Caco-2 (cell line): ENCODE measurements around the gene ADGRG4. TPM values are rescaled to one million over a fixed set of nuclear protein-coding genes. Genes with fewer than 3 reads are reported as not detected.

Source experiments
- BruUV-seq: library from RNA; stranded (reverse); fragments of 400-500 nt; replicated peaks from 2 replicates; lab custom pipeline; 2021; lab: Mats Ljungman, UMichigan
- CTCF ChIA-PET: fragments of 300-600 bp; sonication (Branson Sonifier 250); formaldehyde crosslinking; loops from one replicate; lab custom pipeline; 2022; ENCODE audit warnings: antibody characterized with exemption; lab: Charles Lee
- POLR2A ChIA-PET: fragments of 300-600 bp; sonication (Branson Sonifier 250); formaldehyde crosslinking; loops from one replicate; lab custom pipeline; 2022; ENCODE audit warnings: antibody characterized with exemption; lab: Charles Lee
- DNase-seq, 2 experiments: peaks; one replicate each; pipeline versions ENCODE4 v3.0.0 to v3.0.0-alpha.2; 2020 to 2022
- H3K27me3 ChIP-seq: replicated peaks from 2 replicates; pipeline ENCODE4 v1.6.0; 2011; ENCODE audit warnings: low read length; ENCODE audit not compliant: control insufficient read depth, insufficient read depth
- H3K36me3 ChIP-seq: 2 replicates; pipeline ENCODE4 v1.5.1; 2011; ENCODE audit warnings: low read length; ENCODE audit not compliant: control insufficient read depth, insufficient read depth
- H3K4me1 ChIP-seq: fragments of 250-450 bp; sonication (Bioruptor Pico); 2 replicates; pipeline ENCODE4 v1.5.1; 2020; ENCODE audit warnings: mild to moderate bottlenecking
- H3K4me3 ChIP-seq: 2 replicates; pipeline ENCODE4 v1.5.1; 2011; ENCODE audit warnings: low read depth, mild to moderate bottlenecking, control low read depth, low read length
- H3K9me3 ChIP-seq: fragments of 250-450 bp; sonication (Bioruptor Pico); 2 replicates; pipeline ENCODE4 v1.5.1; 2020; ENCODE audit warnings: mild to moderate bottlenecking, moderate library complexity
- H3K27ac Mint-ChIP-seq: one replicate; pipeline ENCODE4 v1.8.0; 2022; ENCODE audit warnings: mixed read lengths; ENCODE audit not compliant: unreplicated experiment
- H3K27me3 Mint-ChIP-seq: one replicate; pipeline ENCODE4 v1.8.0; 2022; ENCODE audit warnings: mixed read lengths; ENCODE audit not compliant: insufficient read depth, unreplicated experiment
- H3K36me3 Mint-ChIP-seq: one replicate; pipeline ENCODE4 v1.8.0; 2022; ENCODE audit warnings: mild to moderate bottlenecking, mixed read lengths; ENCODE audit not compliant: insufficient read depth, unreplicated experiment
- H3K4me1 Mint-ChIP-seq: one replicate; pipeline ENCODE4 v1.8.0; 2022; ENCODE audit warnings: low read depth, mixed read lengths; ENCODE audit not compliant: unreplicated experiment
- H3K4me3 Mint-ChIP-seq: one replicate; pipeline ENCODE4 v1.8.0; 2022; ENCODE audit warnings: mild to moderate bottlenecking, moderate library complexity, mixed read lengths; ENCODE audit not compliant: unreplicated experiment
- H3K9me3 Mint-ChIP-seq: one replicate; pipeline ENCODE4 v1.8.0; 2022; ENCODE audit warnings: mixed read lengths; ENCODE audit not compliant: unreplicated experiment
- intact Hi-C: fragments of 100-400 bp; cut with micrococcal nuclease; formaldehyde crosslinking; loops from one replicate; pipeline ENCODE4 v1.10.0; 2022; ENCODE audit not compliant: unreplicated experiment
- total RNA-seq: library from RNA; stranded (reverse); gene quantifications from 2 replicates; pipeline ENCODE4 v1.2.3, GENCODE V29; 2022
- TF ChIP-seq, protein P1 (sequence below), 2 experiments: fragments of 200-600 bp in 1 of 2; IDR thresholded peaks; 1 replicate in 1 of 2; 2 replicates in 1 of 2; pipeline versions ENCODE4 v1.5.1 to v1.8.0; 2011 to 2022; ENCODE audit warnings: antibody characterized with exemption in 1 of 2, control low read depth in 1 of 2, inconsistent platforms in 1 of 2, low read depth in 1 of 2, low read length in 1 of 2, mild to moderate bottlenecking in 1 of 2, moderate library complexity in 1 of 2; ENCODE audit not compliant: insufficient read depth in 1 of 2, severe bottlenecking in 1 of 2, unreplicated experiment in 1 of 2

ADGRG4 gene
- total RNA-seq, 1 experiment from 2014 or later, result not detected

DNA sequence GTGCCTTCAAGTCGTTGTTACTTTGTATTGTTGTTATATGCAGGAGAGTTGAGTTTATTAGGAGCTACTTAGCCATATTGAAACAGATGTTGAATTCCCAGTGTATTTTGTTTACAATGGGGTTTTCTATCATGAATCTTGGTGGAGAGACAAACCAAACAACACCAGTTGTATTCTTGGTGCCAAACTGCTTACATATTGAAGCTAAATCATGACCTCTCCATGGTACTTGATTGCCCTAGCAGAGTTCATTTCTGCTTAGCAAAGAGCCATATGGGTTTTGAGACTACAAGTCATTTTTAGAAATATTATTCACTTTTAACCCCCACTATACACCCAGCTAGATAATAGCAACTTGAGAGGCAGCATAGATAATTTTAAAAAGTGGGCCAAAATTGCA, 85.4 kb downstream of the ADGRG4 start:
- Mint-ChIP-seq H3K36me3 (no peaks in the 10 kb centered on the region), H3K9me3 (no peaks in the 10 kb centered on the region), H3K4me3 (no peak overlapping the region), H3K27ac (no peak overlapping the region), H3K27me3 (no peaks in the 10 kb centered on the region), H3K4me1 (no peaks in the 10 kb centered on the region)
- intact Hi-C loops, result no loop called here
- Histone ChIP-seq H3K36me3 (no peaks in the 10 kb centered on the region), H3K4me3 (no peak overlapping the region), H3K9me3 (no peaks in the 10 kb centered on the region), H3K4me1 (no peaks in the 10 kb centered on the region), H3K27me3 (no peaks in the 10 kb centered on the region)
- ChIA-PET CTCF (no interaction called here), POLR2A (no interaction called here)
- no peak for DNase-seq
- TF ChIP-seq, protein P1, sequence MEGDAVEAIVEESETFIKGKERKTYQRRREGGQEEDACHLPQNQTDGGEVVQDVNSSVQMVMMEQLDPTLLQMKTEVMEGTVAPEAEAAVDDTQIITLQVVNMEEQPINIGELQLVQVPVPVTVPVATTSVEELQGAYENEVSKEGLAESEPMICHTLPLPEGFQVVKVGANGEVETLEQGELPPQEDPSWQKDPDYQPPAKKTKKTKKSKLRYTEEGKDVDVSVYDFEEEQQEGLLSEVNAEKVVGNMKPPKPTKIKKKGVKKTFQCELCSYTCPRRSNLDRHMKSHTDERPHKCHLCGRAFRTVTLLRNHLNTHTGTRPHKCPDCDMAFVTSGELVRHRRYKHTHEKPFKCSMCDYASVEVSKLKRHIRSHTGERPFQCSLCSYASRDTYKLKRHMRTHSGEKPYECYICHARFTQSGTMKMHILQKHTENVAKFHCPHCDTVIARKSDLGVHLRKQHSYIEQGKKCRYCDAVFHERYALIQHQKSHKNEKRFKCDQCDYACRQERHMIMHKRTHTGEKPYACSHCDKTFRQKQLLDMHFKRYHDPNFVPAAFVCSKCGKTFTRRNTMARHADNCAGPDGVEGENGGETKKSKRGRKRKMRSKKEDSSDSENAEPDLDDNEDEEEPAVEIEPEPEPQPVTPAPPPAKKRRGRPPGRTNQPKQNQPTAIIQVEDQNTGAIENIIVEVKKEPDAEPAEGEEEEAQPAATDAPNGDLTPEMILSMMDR (IDR thresholded peaks at IDR 0.05; ENCODE audit: insufficient read depth in 1 of 2, low read depth in 1 of 2, low read length in 1 of 2, severe bottlenecking in 1 of 2, unreplicated experiment in 1 of 2), result no peak
- no TSS peak for BruUV-seq

DNA sequence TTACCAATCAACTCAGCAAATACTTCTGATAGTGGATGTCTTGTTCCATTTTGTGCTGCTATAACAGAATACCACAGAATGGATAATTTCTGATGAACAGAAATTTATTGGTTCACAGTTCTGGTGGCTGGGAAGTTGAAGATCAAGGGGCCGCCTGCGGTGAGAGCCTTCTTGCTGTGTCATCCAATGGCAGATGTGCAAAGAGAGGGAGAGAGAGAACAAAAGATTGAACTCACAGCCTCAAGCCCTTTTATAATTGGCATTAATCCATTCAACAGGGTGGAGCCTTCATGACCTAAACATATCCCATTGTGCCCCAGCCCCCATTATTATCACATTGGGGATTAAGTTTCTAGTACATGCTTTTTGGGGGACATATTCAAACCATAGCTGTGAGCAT, 86.1 kb downstream of the ADGRG4 start:
- Histone ChIP-seq H3K4me3 (no peak overlapping the region), H3K9me3 (no peaks in the 10 kb centered on the region), H3K4me1 (no peaks in the 10 kb centered on the region), H3K27me3 (no peaks in the 10 kb centered on the region), H3K36me3 (no peaks in the 10 kb centered on the region)
- Mint-ChIP-seq H3K4me1 (no peaks in the 10 kb centered on the region), H3K36me3 (no peaks in the 10 kb centered on the region), H3K27ac (no peak overlapping the region), H3K27me3 (peaks cover 2% of the 10 kb centered on the region), H3K9me3 (no peaks in the 10 kb centered on the region), H3K4me3 (no peak overlapping the region)
- CTCF ChIA-PET, result no interaction called here
- BruUV-seq, result no TSS peak
- TF ChIP-seq, protein P1 (IDR thresholded peaks at IDR 0.05; ENCODE audit: insufficient read depth in 1 of 2, low read depth in 1 of 2, low read length in 1 of 2, severe bottlenecking in 1 of 2, unreplicated experiment in 1 of 2), result no peak
- POLR2A ChIA-PET, result no interaction called here
- DNase-seq, result peak in 1 of 2 experiments; percentile 0
- intact Hi-C loops, result no loop called here

DNA sequence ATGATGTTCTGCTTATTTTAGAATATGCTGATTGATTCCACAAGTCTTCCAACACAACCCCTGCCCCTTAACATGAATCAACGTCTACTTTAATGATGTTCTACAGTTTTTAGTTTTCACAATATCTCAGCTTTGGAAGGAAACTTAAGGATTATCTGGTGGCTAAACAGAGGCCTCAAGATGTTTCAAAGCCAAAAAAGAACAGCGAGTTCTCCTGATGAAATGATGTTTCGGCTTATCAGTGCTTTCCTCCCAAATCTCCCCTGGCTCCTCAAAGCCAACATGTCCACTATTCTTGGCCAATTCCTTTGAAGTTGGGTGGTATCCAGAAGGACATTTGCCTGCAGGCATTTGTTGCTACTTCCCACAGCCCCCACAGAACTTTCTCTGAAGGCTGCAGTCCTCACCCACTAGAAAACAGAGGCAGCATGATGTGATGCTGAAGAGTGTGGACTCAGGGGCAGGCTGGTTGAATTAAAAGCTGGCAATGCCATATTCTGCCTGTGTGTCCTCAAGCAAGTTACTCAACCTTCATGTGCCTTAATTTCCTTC, 87.3 kb downstream of the ADGRG4 start:
- no TSS peak for BruUV-seq
- no peak for DNase-seq
- H3K4me3 ChIP-seq, result no peak overlapping the region
- no peaks in the 10 kb centered on the region for H3K36me3 ChIP-seq
- no peaks in the 10 kb centered on the region for H3K9me3 ChIP-seq
- ChIA-PET POLR2A (no interaction called here), CTCF (no interaction called here)
- Mint-ChIP-seq H3K36me3 (no peaks in the 10 kb centered on the region), H3K9me3 (no peaks in the 10 kb centered on the region), H3K27ac (no peak overlapping the region), H3K27me3 (peaks cover 3% of the 10 kb centered on the region), H3K4me3 (no peak overlapping the region), H3K4me1 (no peaks in the 10 kb centered on the region)
- intact Hi-C loops, result no loop called here
- no peaks in the 10 kb centered on the region for H3K4me1 ChIP-seq
- TF ChIP-seq, protein P1 (IDR thresholded peaks at IDR 0.05; ENCODE audit: insufficient read depth in 1 of 2, low read depth in 1 of 2, low read length in 1 of 2, severe bottlenecking in 1 of 2, unreplicated experiment in 1 of 2), result no peak
- H3K27me3 ChIP-seq, result no peaks in the 10 kb centered on the region
